ENCODE data around the gene RREB1. TPM values are rescaled to one million over a fixed set of nuclear protein-coding genes. Genes with fewer than 3 reads are reported as not detected.

The RREB1 gene
- total and polyA plus RNA-seq, 2 donors (not counting 3 experiments of a cell fraction or from before 2014, with no cell fraction given), result 3.7 to 33.0 TPM

DNA sequence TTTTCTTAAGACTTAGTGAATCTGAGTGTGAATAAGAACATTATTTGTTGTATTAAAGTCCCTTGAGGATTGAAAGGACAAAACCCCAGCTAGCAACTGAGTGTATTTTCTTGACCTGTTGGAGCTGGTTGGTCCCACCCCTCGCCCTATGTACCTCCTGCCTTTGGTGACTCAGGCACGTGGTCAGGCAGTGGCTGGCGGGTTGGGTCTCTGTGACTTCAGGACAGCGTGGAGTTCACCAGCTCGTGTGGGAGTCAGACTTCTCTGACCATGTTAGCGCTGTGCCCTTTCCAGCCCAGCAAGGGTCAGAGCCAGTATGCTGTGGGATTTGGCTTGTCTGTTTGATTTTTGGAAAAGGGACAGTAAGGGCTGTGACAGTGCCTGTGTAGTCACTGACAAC, 111.5 kb downstream of the RREB1 start:
- no peak for DNase-seq (ENCODE audit: low read depth, low spot score)
- H3K79me2 ChIP-seq (ENCODE audit: control insufficient read depth, insufficient read depth, low read length), result no peaks in the 10 kb centered on the region
- peaks cover 0 to 19% of the 10 kb centered on the region in 2 experiments for H3K36me3 ChIP-seq (ENCODE audit: control insufficient read depth in 2 of 2, extremely low read depth in 1 of 2, insufficient read depth in 2 of 2, low read length in 2 of 2)
- no peak overlapping the region for H3K27ac ChIP-seq (ENCODE audit: insufficient read depth, low read depth, low read length)
- H4K20me1 ChIP-seq (replicated peaks; ENCODE audit: control insufficient read depth, extremely low read depth, insufficient read depth, low read length), result no peaks in the 10 kb centered on the region
- intact Hi-C loops (cut with micrococcal nuclease), result no loop called here
- BruUV-seq (replicated peaks), result no TSS peak
- no peak overlapping the region for H3K4me2 ChIP-seq (ENCODE audit: insufficient read depth, low read length)
- ChIA-PET POLR2A (no interaction called here), CTCF (no interaction called here)
- no peak overlapping the region for H3K4me3 ChIP-seq (replicated peaks in 1 of 3; ENCODE audit: insufficient read depth in 1 of 3, low read depth in 1 of 3, low read length in 3 of 3)
- peaks cover 6% of the 10 kb centered on the region for H3K4me1 ChIP-seq (ENCODE audit: control insufficient read depth, extremely low read depth, insufficient read depth, low read length)
- TF ChIP-seq JUN (IDR thresholded peaks at IDR 0.05; ENCODE audit: borderline replicate concordance, insufficient read depth, insufficient read length, low read depth) (no peak), EZH2 (IDR thresholded peaks at IDR 0.05; ENCODE audit: borderline replicate concordance, low read depth, low read length, severe bottlenecking) (no peak), POLR2AphosphoS5 (IDR thresholded peaks at IDR 0.05; ENCODE audit: insufficient read depth, low read depth, low read length) (no peak), FOS (IDR thresholded peaks at IDR 0.05; ENCODE audit: borderline replicate concordance, insufficient read depth, low read length) (no peak), GATA2 (IDR thresholded peaks at IDR 0.05; ENCODE audit: insufficient read depth, insufficient read length, low read depth, low read length) (no peak), MYC (IDR thresholded peaks at IDR 0.05; ENCODE audit: low read depth, low read length) (no peak), POLR2A (IDR thresholded peaks at IDR 0.05; ENCODE audit: low read depth, low read length) (no peak)
- TF ChIP-seq, protein P1, sequence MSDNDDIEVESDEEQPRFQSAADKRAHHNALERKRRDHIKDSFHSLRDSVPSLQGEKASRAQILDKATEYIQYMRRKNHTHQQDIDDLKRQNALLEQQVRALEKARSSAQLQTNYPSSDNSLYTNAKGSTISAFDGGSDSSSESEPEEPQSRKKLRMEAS (IDR thresholded peaks at IDR 0.05; ENCODE audit: insufficient read depth, insufficient read length), result no peak
- TF ChIP-seq, protein P2, sequence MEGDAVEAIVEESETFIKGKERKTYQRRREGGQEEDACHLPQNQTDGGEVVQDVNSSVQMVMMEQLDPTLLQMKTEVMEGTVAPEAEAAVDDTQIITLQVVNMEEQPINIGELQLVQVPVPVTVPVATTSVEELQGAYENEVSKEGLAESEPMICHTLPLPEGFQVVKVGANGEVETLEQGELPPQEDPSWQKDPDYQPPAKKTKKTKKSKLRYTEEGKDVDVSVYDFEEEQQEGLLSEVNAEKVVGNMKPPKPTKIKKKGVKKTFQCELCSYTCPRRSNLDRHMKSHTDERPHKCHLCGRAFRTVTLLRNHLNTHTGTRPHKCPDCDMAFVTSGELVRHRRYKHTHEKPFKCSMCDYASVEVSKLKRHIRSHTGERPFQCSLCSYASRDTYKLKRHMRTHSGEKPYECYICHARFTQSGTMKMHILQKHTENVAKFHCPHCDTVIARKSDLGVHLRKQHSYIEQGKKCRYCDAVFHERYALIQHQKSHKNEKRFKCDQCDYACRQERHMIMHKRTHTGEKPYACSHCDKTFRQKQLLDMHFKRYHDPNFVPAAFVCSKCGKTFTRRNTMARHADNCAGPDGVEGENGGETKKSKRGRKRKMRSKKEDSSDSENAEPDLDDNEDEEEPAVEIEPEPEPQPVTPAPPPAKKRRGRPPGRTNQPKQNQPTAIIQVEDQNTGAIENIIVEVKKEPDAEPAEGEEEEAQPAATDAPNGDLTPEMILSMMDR (IDR thresholded peaks at IDR 0.05; ENCODE audit: extremely low read depth in 1 of 2, insufficient read depth in 1 of 2, low read depth in 1 of 2, low read length in 2 of 2), result no peak
- H3K9ac ChIP-seq (replicated peaks; ENCODE audit: extremely low read depth, insufficient read depth, low read length), result no peak overlapping the region
- no peaks in the 10 kb centered on the region for H3K9me1 ChIP-seq (replicated peaks; ENCODE audit: control insufficient read depth, extremely low read depth, insufficient read depth, low read length)
- no peak for FAIRE-seq
- dilution Hi-C loops (cut with MboI; ENCODE audit: extremely low pct_ligation_motif_present, low sequenced_read_pairs), result no loop called here
- H3K9me3 ChIP-seq (replicated peaks; ENCODE audit: control insufficient read depth, insufficient read depth, low read length), result no peaks in the 10 kb centered on the region
- no peak overlapping the region for H2AFZ ChIP-seq (ENCODE audit: low read depth, low read length)
- no peaks in the 10 kb centered on the region for H3K27me3 ChIP-seq (ENCODE audit: control insufficient read depth in 2 of 2, insufficient read depth in 2 of 2, low read length in 2 of 2)

All from endothelial cell of umbilical vein (primary cell).